Endothelial cell (in vitro differentiated cells): ENCODE data around the gene RPL18A. TPM values are rescaled to one million over a fixed set of nuclear protein-coding genes. Genes with fewer than 3 reads are reported as not detected.

Experiments
- DNase-seq: peaks from one replicate; pipeline ENCODE4 v3.0.0; 2021; ENCODE audit warnings: low spot score
- H3K27ac Mint-ChIP-seq: one replicate; pipeline ENCODE4 v1.8.0; 2021; ENCODE audit warnings: mixed read lengths, inconsistent platforms; ENCODE audit not compliant: unreplicated experiment
- H3K27me3 Mint-ChIP-seq: one replicate; pipeline ENCODE4 v1.8.0; 2021; ENCODE audit warnings: mild to moderate bottlenecking, moderate library complexity, mixed read lengths, inconsistent platforms; ENCODE audit not compliant: unreplicated experiment
- H3K36me3 Mint-ChIP-seq: one replicate; pipeline ENCODE4 v1.8.0; 2021; ENCODE audit warnings: mild to moderate bottlenecking, low read depth, mixed read lengths, inconsistent platforms; ENCODE audit not compliant: unreplicated experiment
- H3K4me1 Mint-ChIP-seq: one replicate; pipeline ENCODE4 v1.8.0; 2021; ENCODE audit warnings: mild to moderate bottlenecking, mixed read lengths, inconsistent platforms; ENCODE audit not compliant: unreplicated experiment
- H3K4me3 Mint-ChIP-seq: one replicate; pipeline ENCODE4 v1.8.0; 2021; ENCODE audit warnings: mild to moderate bottlenecking, mixed read lengths, inconsistent platforms; ENCODE audit not compliant: unreplicated experiment
- H3K9me3 Mint-ChIP-seq: one replicate; pipeline ENCODE4 v1.8.0; 2021; ENCODE audit warnings: mixed read lengths, inconsistent platforms; ENCODE audit not compliant: unreplicated experiment
- CTCF ChIP-seq: fragments of 200-600 bp; sonication (generic); IDR thresholded peaks from one replicate; pipeline ENCODE4 v1.5.0; 2021; ENCODE audit warnings: antibody characterized with exemption; ENCODE audit not compliant: unreplicated experiment
- total RNA-seq: library from RNA; stranded (reverse); fragmentation: NEBNext Ultra II Directional; extraction: Animal tissue kit (Norgen Biotek cat#: 25700); gene quantifications from one replicate; pipeline ENCODE4 v1.2.1, GENCODE V29; 2021; ENCODE audit not compliant: unreplicated experiment

Gene RPL18A
- total RNA-seq, 1 donor from 2014 or later: 2,048 TPM

GRCh38 chr19:17843908-17844490 lies 15.7 kb upstream of the RPL18A start:
- Mint-ChIP-seq H3K36me3 (peaks cover 7% of the 10 kb centered on the region), H3K27ac (no peak overlapping the region), H3K27me3 (peaks cover 7% of the 10 kb centered on the region), H3K4me1 (peaks cover 4% of the 10 kb centered on the region), H3K9me3 (no peaks in the 10 kb centered on the region), H3K4me3 (no peak overlapping the region)
- no peak for TF ChIP-seq CTCF
- DNase-seq: no peak

GRCh38 chr19:17846146-17846545 lies 13.6 kb upstream of the RPL18A start:
- Mint-ChIP-seq H3K4me1 (peaks cover 8% of the 10 kb centered on the region), H3K27me3 (peaks cover 4% of the 10 kb centered on the region), H3K36me3 (peaks cover 3% of the 10 kb centered on the region)

DNA sequence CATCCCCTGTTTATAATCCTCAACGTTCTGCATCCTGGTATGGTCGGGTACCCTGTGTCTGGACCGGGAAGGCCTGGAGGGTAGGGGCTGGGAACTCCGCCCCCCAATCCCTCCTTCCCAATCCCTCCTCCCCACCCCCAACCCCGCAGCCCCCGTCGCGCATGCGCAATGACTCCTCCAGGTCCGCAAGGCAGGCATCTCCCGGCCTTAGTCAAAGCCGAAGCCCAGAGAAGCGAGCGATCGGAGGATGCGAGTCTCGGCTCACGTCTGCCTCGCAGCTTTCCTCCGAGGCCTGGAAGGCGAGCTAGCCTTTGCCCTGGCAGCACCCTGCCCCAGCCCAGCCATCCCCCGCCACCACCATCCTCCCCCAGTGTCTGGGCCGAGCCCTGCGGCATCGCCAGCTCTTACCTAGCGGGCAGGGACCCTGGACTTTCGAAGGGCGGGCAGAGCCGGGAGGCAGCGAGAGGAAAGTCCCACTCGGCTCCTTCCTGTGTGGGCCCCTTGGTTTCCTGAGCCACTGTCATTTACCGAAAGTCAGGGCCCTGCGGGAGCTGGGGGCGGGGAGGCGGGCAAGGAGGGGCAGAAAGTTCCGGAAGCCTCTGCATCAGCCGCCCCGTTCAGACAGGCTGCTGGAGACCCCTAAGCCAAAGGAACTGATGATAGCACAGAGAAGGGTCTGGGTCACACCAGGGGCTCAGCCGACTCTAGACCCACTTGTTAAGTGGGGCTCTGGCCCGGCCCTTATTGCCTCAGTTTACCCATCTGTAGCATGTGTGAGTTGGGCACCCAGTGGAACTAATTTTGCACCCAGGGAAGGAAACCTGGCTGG lies 12.0 kb upstream of the RPL18A start, which contains the start of gene JAK3:
Gene JAK3, minus strand, starts transcription at position 445 of the 829 bp plus-strand sequence. CDS start 3,565 bp downstream, outside the sequence.
- Mint-ChIP-seq H3K9me3 (no peaks in the 10 kb centered on the region), H3K4me1 (peaks cover 8% of the 10 kb centered on the region), H3K4me3 (peak within 1 kb of the TSS; percentile 69), H3K27me3 (peaks cover 4% of the 10 kb centered on the region), H3K27ac (peak within 1 kb of the TSS; percentile 81), H3K36me3 (peaks cover 3% of the 10 kb centered on the region)
- peak; percentile 89 for DNase-seq
- no peak for TF ChIP-seq CTCF

More at GRCh38 chr19:17846146-17846545, 13.6 kb upstream of the RPL18A start:
- Mint-ChIP-seq H3K27ac (no peak overlapping the region), H3K9me3 (no peaks in the 10 kb centered on the region), H3K4me3 (no peak overlapping the region)
- no peak for DNase-seq
- TF ChIP-seq CTCF: no peak

GRCh38 chr19:17848595-17849292 lies 11.0 kb upstream of the RPL18A start:
- DNase-seq: no peak
- Mint-ChIP-seq H3K27me3 (peaks cover 5% of the 10 kb centered on the region), H3K4me1 (peaks cover 8% of the 10 kb centered on the region), H3K9me3 (no peaks in the 10 kb centered on the region), H3K27ac (peak overlapping the region; percentile 81), H3K36me3 (no peaks in the 10 kb centered on the region), H3K4me3 (no peak overlapping the region)
- no peak for TF ChIP-seq CTCF
